SH-SY5Y (cell line): ENCODE results near the gene CRY1.

ENCODE experiments used
- GATA2 ChIP-seq: IDR thresholded peaks from 2 replicates; pipeline ENCODE4 v1.6.1; 2011; ENCODE audit warnings: mild to moderate bottlenecking, low read depth, low read length
- GATA3 ChIP-seq: IDR thresholded peaks from 2 replicates; pipeline ENCODE4 v1.6.1; 2011; ENCODE audit warnings: low read depth, mild to moderate bottlenecking, low read length, moderate library complexity

DNA sequence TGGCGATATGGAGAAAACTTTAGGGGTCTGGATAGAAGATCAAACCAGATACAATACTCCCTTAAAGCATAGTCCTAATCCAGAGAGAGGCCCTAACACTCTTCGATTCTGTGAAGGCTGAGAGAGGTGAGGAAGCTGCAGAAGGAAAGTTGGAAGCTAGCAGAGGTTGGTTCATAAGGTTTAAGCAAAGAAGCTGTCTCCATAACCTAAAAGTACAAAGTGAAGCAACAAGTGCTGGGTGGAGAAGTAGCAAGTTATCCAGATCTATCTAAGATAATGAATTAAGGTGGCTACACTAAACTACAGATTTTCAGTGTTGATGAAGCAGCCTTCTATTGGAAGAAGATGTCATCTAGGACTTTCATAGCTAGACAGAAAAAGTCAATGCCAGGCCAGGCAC, 81.8 kb downstream of the CRY1 start:
- TF ChIP-seq GATA3 = no peak
- TF ChIP-seq GATA2 = no peak
